CD8-positive, alpha-beta memory T cell (primary cell): ENCODE results near the gene PRSS33. TPM values are rescaled to one million over a fixed set of nuclear protein-coding genes. Genes with fewer than 3 reads are reported as not detected.

Experiments used
- CTCF ChIA-PET: fragments of 350-600 bp; sonication (Branson Sonifier 250); formaldehyde crosslinking; loops from one replicate; lab custom pipeline; 2021; ENCODE audit warnings: antibody characterized with exemption; lab: Charles Lee
- POLR2A ChIA-PET: fragments of 350-600 bp; sonication (Branson Sonifier 250); formaldehyde crosslinking; loops from one replicate; lab custom pipeline; 2021; ENCODE audit warnings: antibody characterized with exemption; lab: Charles Lee
- DNase-seq, 5 donors: peaks; one replicate each; pipeline versions ENCODE4 v3.0.0 to v3.0.0-alpha.2; 2020 to 2022; ENCODE audit warnings: mixed read lengths in 1 of 5
- H3K27ac ChIP-seq: one replicate; pipeline ENCODE4 v1.7.0; 2013; ENCODE audit warnings: low read depth, mild to moderate bottlenecking, low read length, moderate library complexity
- H3K27me3 ChIP-seq: 2 replicates; pipeline ENCODE4 v1.7.0; 2013; ENCODE audit warnings: low read length, mild to moderate bottlenecking; ENCODE audit not compliant: insufficient read depth, poor library complexity, severe bottlenecking
- H3K36me3 ChIP-seq: 2 replicates; pipeline ENCODE4 v1.7.0; 2013; ENCODE audit warnings: mild to moderate bottlenecking, low read length, moderate library complexity; ENCODE audit not compliant: insufficient read depth
- H3K4me1 ChIP-seq: 2 replicates; pipeline ENCODE4 v1.7.0; 2013; ENCODE audit warnings: mild to moderate bottlenecking, low read length, moderate library complexity; ENCODE audit not compliant: insufficient read depth
- H3K4me3 ChIP-seq: 2 replicates; pipeline ENCODE4 v1.7.0; 2013; ENCODE audit warnings: mild to moderate bottlenecking, low read length
- H3K9me3 ChIP-seq: 2 replicates; pipeline ENCODE4 v1.7.0; 2013; ENCODE audit warnings: mild to moderate bottlenecking, low read length
- H3K27ac Mint-ChIP-seq, 8 donors: one replicate each; pipeline ENCODE4 v1.8.0; 2020 to 2021; ENCODE audit warnings: mixed read lengths in 8 of 8, mild to moderate bottlenecking in 6 of 8, inconsistent platforms in 3 of 8, moderate library complexity in 3 of 8
- H3K27me3 Mint-ChIP-seq, 2 donors: one replicate each; pipeline ENCODE4 v1.8.0; 2020 to 2021; ENCODE audit warnings: mixed read lengths in 2 of 2, mild to moderate bottlenecking in 1 of 2, moderate library complexity in 1 of 2
- H3K36me3 Mint-ChIP-seq, 3 donors: one replicate each; pipeline ENCODE4 v1.8.0; 2020 to 2021; ENCODE audit warnings: mixed read lengths in 3 of 3, inconsistent platforms in 1 of 3, mild to moderate bottlenecking in 1 of 3
- H3K4me1 Mint-ChIP-seq, 3 donors: one replicate each; pipeline ENCODE4 v1.8.0; 2020 to 2021; ENCODE audit warnings: mixed read lengths in 3 of 3, inconsistent platforms in 1 of 3, mild to moderate bottlenecking in 1 of 3
- H3K4me3 Mint-ChIP-seq, 7 donors: one replicate each; pipeline ENCODE4 v1.8.0; 2020 to 2021; ENCODE audit warnings: mixed read lengths in 7 of 7, mild to moderate bottlenecking in 6 of 7, moderate library complexity in 4 of 7, inconsistent platforms in 2 of 7
- H3K9me3 Mint-ChIP-seq, 5 donors: one replicate each; pipeline ENCODE4 v1.8.0; 2020 to 2022; ENCODE audit warnings: mixed read lengths in 5 of 5, mild to moderate bottlenecking in 3 of 5, moderate library complexity in 2 of 5, inconsistent platforms in 1 of 5
- polyA plus RNA-seq: library from polyadenylated mRNA; unstranded; fragments of 300-500 nt; fragmentation: Illumina TruSeq; gene quantifications from one replicate; pipeline ENCODE4 v1.2.3, GENCODE V29; 2021
- total RNA-seq, 2 experiments: library from RNA; stranded (reverse); gene quantifications; one replicate each; pipeline ENCODE4 v1.2.3, GENCODE V29; 2021

Gene PRSS33
- total and polyA plus RNA-seq, 3 experiments from 2014 or later, result 0.15 to 0.22 TPM; not detected in 1

GRCh38 chr16:2736476-2737237, 50.7 kb downstream of the PRSS33 start:
- Mint-ChIP-seq H3K4me3 (no peak overlapping the region), H3K27me3 (peaks cover 6 to 8% of the 10 kb centered on the region in 2 donors), H3K4me1 (no peaks in the 10 kb centered on the region), H3K36me3 (no peaks in the 10 kb centered on the region), H3K9me3 (no peaks in the 10 kb centered on the region), H3K27ac (no peak overlapping the region)
- Histone ChIP-seq H3K4me1 (no peaks in the 10 kb centered on the region), H3K27me3 (no peaks in the 10 kb centered on the region), H3K4me3 (no peak overlapping the region), H3K9me3 (no peaks in the 10 kb centered on the region), H3K27ac (no peak overlapping the region), H3K36me3 (no peaks in the 10 kb centered on the region)
- ChIA-PET POLR2A (interaction anchor here (0.6 kb wide), 1 partner anchor 11 kb away, joined by 4 read pairs; no protein-coding TSS in a partner anchor), CTCF (no interaction called here)
- DNase-seq, result no peak

GRCh38 chr16:2734844-2735515, 52.4 kb downstream of the PRSS33 start:
- no peaks in the 10 kb centered on the region for H3K4me1 ChIP-seq
- peaks cover 2 to 8% of the 10 kb centered on the region in 2 donors for H3K27me3 Mint-ChIP-seq

More at GRCh38 chr16:2734844-2735515, 52.4 kb downstream of the PRSS33 start:
- no peaks in the 10 kb centered on the region for H3K4me1 Mint-ChIP-seq
- H3K36me3 Mint-ChIP-seq, result no peaks in the 10 kb centered on the region
- H3K4me3 Mint-ChIP-seq, result no peak overlapping the region
- ChIA-PET POLR2A (no interaction called here), CTCF (no interaction called here)
- Histone ChIP-seq H3K27me3 (no peaks in the 10 kb centered on the region), H3K27ac (no peak overlapping the region), H3K9me3 (no peaks in the 10 kb centered on the region), H3K36me3 (no peaks in the 10 kb centered on the region), H3K4me3 (no peak overlapping the region)
- DNase-seq, result no peak
- H3K27ac Mint-ChIP-seq, result peak overlapping the region in 1 of 8 donors; percentile 50
- H3K9me3 Mint-ChIP-seq, result no peaks in the 10 kb centered on the region

Other genes starting within 250 kb of the PRSS33 start
- 10 to 100 TPM; 56.8 to 58.5 TPM for gene PDPK1, start 249.5 kb downstream of the PRSS33 start, total RNA-seq
- gene PDPK1, start 249.5 kb downstream of the PRSS33 start, polyA plus RNA-seq, result 46.2 TPM
- 10 to 100 TPM; 49.7 to 50.5 TPM for gene KCTD5, start 105.0 kb downstream of the PRSS33 start, total RNA-seq
- gene KCTD5, start 105.0 kb downstream of the PRSS33 start, polyA plus RNA-seq, result 21.2 TPM
- gene PRSS27, start 67.3 kb downstream of the PRSS33 start, total RNA-seq, result 1 to 10 TPM; 1.3 to 1.6 TPM
- not detected for gene PRSS27, start 67.3 kb downstream of the PRSS33 start, polyA plus RNA-seq
- 100 to 1,000 TPM; 517 to 529 TPM for gene SRRM2, start 34.9 kb downstream of the PRSS33 start, total RNA-seq
- 130 TPM for gene SRRM2, start 34.9 kb downstream of the PRSS33 start, polyA plus RNA-seq
- 100 to 1,000 TPM; 322 to 338 TPM for gene ELOB, start 10.3 kb downstream of the PRSS33 start, total RNA-seq
- gene ELOB, start 10.3 kb downstream of the PRSS33 start, polyA plus RNA-seq, result 274 TPM
- not detected for gene PRSS41, start 10.9 kb upstream of the PRSS33 start, total RNA-seq
- not detected for gene PRSS41, start 10.9 kb upstream of the PRSS33 start, polyA plus RNA-seq
- 1 to 10 TPM; 8.8 to 9.2 TPM for gene PRSS21, start 29.7 kb upstream of the PRSS33 start, total RNA-seq
- gene PRSS21, start 29.7 kb upstream of the PRSS33 start, polyA plus RNA-seq, result 13.6 TPM
- gene ZG16B, start 42.7 kb upstream of the PRSS33 start, total RNA-seq, result under 1 TPM; 0.29 to 0.74 TPM
- gene ZG16B, start 42.7 kb upstream of the PRSS33 start, polyA plus RNA-seq, result not detected
- gene PRSS22, start 70.6 kb upstream of the PRSS33 start, total RNA-seq, result not detected
- gene PRSS22, start 70.6 kb upstream of the PRSS33 start, polyA plus RNA-seq, result not detected
- 10 to 100 TPM; 24.7 to 27.2 TPM for gene FLYWCH2, start 95.7 kb upstream of the PRSS33 start, total RNA-seq
- gene FLYWCH2, start 95.7 kb upstream of the PRSS33 start, polyA plus RNA-seq, result 24.0 TPM
- gene FLYWCH1, start 124.4 kb upstream of the PRSS33 start, total RNA-seq, result 10 to 100 TPM; 37.2 to 39.8 TPM
- 20.9 TPM for gene FLYWCH1, start 124.4 kb upstream of the PRSS33 start, polyA plus RNA-seq
- not detected for gene KREMEN2, start 176.7 kb upstream of the PRSS33 start, total RNA-seq
- gene KREMEN2, start 176.7 kb upstream of the PRSS33 start, polyA plus RNA-seq, result not detected
- gene PAQR4, start 181.8 kb upstream of the PRSS33 start, total RNA-seq, result 10 to 100 TPM; 38.7 to 39.0 TPM
- 1.5 TPM for gene PAQR4, start 181.8 kb upstream of the PRSS33 start, polyA plus RNA-seq
- 100 to 1,000 TPM; 103 to 112 TPM for gene PKMYT1, start 192.9 kb upstream of the PRSS33 start, total RNA-seq
- gene PKMYT1, start 192.9 kb upstream of the PRSS33 start, polyA plus RNA-seq, result 0.18 TPM
- not detected for gene CLDN9, start 225.4 kb upstream of the PRSS33 start, total RNA-seq
- gene CLDN9, start 225.4 kb upstream of the PRSS33 start, polyA plus RNA-seq, result not detected
- not detected for gene CLDN6, start 230.6 kb upstream of the PRSS33 start, total RNA-seq
- gene CLDN6, start 230.6 kb upstream of the PRSS33 start, polyA plus RNA-seq, result not detected
- gene TNFRSF12A, start 232.8 kb upstream of the PRSS33 start, total RNA-seq, result 1 to 10 TPM; 3.7 to 4.5 TPM
- 2.1 TPM for gene TNFRSF12A, start 232.8 kb upstream of the PRSS33 start, polyA plus RNA-seq
- gene HCFC1R1, start 236.4 kb upstream of the PRSS33 start, total RNA-seq, result 10 to 100 TPM; 25.6 to 26.3 TPM
- 23.7 TPM for gene HCFC1R1, start 236.4 kb upstream of the PRSS33 start, polyA plus RNA-seq
- gene THOC6, start 236.5 kb upstream of the PRSS33 start, total RNA-seq, result 10 to 100 TPM; 56.8 to 59.4 TPM
- 46.2 TPM for gene THOC6, start 236.5 kb upstream of the PRSS33 start, polyA plus RNA-seq
- not detected for gene BICDL2, start 249.4 kb upstream of the PRSS33 start, total RNA-seq
- gene BICDL2, start 249.4 kb upstream of the PRSS33 start, polyA plus RNA-seq, result not detected